Measurements from ENCODE around the gene GPR55.
"Not testable (repeated sequence)": the region's sequence is repeated elsewhere in the genome, so short reads cannot be mapped to it uniquely, and the experiment has no call there.

GPR55 gene

GRCh38 chr2:230950874-230951339 lies 25.9 kb upstream of the GPR55 start:
- no peak for DNase-seq

GRCh38 chr2:230949966-230950873 lies 25.2 kb upstream of the GPR55 start:
- DNase-seq = no peak

GRCh38 chr2:230947908-230948365 lies 22.9 kb upstream of the GPR55 start:
- no peak for DNase-seq

- DNase-seq = no peak
Observed at GRCh38 chr2:230947235-230947576, 22.2 kb upstream of the GPR55 start.

GRCh38 chr2:230946429-230947234 lies 21.6 kb upstream of the GPR55 start:
- DNase-seq = no peak

GRCh38 chr2:230944757-230945372 lies 19.8 kb upstream of the GPR55 start:
- DNase-seq = no peak

GRCh38 chr2:230944123-230944653 lies 19.1 kb upstream of the GPR55 start:
- no peak for DNase-seq

GRCh38 chr2:230942920-230943896 lies 18.2 kb upstream of the GPR55 start:
- no peak for DNase-seq

- no peak for DNase-seq
Observed at GRCh38 chr2:230942371-230942770, 17.3 kb upstream of the GPR55 start.

GRCh38 chr2:230941202-230942180 lies 16.4 kb upstream of the GPR55 start:
- DNase-seq = no peak

GRCh38 chr2:230940471-230940815 lies 15.4 kb upstream of the GPR55 start:
- DNase-seq = no peak

GRCh38 chr2:230939691-230940470 lies 14.8 kb upstream of the GPR55 start:
- no peak for DNase-seq

GRCh38 chr2:230939066-230939591 lies 14.1 kb upstream of the GPR55 start:
- no peak for DNase-seq

GRCh38 chr2:230938516-230939065 lies 13.5 kb upstream of the GPR55 start:
- no peak for DNase-seq

- no peak for DNase-seq
Observed at GRCh38 chr2:230938098-230938497, 13.1 kb upstream of the GPR55 start.

GRCh38 chr2:230937362-230937761 lies 12.3 kb upstream of the GPR55 start:
- DNase-seq = no peak

GRCh38 chr2:230936243-230936642 lies 11.2 kb upstream of the GPR55 start:
- not testable (repeated sequence) for DNase-seq

GRCh38 chr2:230935130-230935430 lies 10.0 kb upstream of the GPR55 start:
- DNase-seq = no peak
